K562 treated with DMSO at 1 percent for 48 hours (cell line): ENCODE data around the gene CABP1. TPM values are rescaled to one million over a fixed set of nuclear protein-coding genes. Genes with fewer than 3 reads are reported as not detected.

Experiments used
- total RNA-seq: library from RNA; unstranded; fragments of 300-600 nt; gene quantifications from 2 replicates; pipeline ENCODE4 v1.2.3, GENCODE V29; 2022; ENCODE audit warnings: low replicate concordance; ENCODE audit errors: extremely low read depth

The CABP1 gene
- not detected in 2 replicates for total RNA-seq

DNA sequence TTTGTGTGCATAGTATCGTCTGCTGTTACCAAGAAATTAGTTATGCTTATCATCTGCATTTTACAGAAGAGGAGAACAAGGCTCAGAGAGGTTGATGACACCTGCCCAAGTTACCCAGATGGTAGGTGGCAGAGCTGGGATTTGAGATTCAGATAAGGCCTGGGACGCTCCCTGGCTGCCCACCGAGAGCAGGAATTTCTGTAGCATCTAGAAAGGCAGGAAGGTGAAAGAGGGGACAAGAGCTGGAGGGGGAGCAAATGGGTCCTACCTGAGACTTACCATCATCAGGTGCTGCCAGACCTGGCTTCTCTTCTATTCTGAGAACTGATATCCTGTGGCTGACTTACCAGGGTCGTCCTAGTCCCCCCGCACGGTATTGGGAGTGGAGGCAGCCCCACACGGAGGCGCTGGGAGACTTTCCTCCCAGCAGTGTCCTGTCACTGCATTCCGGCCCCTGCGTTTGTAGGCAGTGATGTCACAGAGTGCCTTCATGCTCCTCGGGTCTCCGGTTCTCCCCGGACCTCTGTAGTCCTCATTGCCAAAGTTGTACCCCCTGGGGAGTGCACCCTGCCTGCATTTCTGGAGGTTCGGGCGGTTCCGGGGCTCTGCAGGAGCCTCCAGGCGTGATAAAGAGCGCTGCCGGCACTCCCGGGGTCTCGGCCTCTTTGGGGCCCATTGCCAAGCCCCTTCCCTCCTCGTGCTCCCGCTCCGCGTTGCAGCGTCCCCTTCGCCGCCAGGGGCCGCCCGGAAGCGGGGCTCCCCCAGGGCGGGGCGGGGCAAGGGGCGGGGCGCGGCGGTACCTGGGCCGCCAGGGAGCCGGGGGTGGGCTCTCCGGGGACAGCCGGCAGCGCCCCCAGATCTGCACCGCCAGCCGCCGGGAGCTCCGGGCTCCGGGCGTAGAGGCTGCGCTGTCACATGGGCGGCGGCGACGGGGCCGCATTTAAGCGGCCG lies at the start of gene CABP1:
TSS of gene CABP1 (plus strand) at position 856 of the 951 bp plus-strand sequence. CDS start at position 916, 60 bp downstream.

DNA sequence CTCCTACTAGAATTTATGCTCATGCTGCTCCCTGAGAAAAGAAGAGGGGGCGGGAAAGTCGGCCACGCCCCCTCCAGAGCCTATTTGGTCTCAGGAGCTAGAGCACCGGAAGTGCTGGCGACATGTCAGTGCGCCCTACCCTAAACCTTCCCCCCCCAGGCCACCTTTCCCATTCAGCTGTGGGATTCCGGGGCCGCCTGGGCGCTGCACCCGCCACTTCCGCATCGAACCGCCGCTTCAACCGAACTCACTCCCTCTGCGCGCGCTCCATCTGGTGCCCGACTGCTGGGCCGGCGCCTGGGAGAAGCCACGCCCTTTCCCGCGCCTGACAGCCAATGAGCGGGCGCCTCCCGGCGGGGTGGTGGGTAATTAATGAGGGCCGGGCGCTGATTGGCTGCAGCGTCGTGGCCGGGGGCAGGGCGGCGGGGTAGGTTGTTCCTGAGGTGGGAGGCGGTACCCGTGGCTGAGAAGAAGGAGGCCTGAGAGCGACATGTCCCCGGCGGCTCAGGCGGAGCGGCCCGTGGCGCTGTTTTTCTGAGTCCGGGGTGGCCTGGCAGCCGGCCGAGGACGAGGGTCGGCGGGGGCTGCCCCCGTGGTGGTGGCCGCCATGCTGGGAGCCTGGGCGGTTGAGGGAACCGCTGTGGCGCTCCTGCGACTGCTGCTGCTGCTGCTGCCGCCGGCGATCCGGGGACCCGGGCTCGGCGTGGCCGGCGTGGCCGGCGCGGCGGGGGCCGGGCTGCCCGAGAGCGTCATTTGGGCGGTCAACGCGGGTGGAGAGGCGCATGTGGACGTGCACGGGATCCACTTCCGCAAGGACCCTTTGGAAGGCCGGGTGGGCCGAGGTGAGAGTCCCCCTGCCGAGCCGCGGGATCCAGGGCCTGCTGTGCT lies 46.5 kb downstream of the CABP1 start, which contains the start of gene MLEC:
TSS of gene MLEC (plus strand) at position 460 of the 888 bp plus-strand sequence. CDS start at position 608, 148 bp downstream.

DNA sequence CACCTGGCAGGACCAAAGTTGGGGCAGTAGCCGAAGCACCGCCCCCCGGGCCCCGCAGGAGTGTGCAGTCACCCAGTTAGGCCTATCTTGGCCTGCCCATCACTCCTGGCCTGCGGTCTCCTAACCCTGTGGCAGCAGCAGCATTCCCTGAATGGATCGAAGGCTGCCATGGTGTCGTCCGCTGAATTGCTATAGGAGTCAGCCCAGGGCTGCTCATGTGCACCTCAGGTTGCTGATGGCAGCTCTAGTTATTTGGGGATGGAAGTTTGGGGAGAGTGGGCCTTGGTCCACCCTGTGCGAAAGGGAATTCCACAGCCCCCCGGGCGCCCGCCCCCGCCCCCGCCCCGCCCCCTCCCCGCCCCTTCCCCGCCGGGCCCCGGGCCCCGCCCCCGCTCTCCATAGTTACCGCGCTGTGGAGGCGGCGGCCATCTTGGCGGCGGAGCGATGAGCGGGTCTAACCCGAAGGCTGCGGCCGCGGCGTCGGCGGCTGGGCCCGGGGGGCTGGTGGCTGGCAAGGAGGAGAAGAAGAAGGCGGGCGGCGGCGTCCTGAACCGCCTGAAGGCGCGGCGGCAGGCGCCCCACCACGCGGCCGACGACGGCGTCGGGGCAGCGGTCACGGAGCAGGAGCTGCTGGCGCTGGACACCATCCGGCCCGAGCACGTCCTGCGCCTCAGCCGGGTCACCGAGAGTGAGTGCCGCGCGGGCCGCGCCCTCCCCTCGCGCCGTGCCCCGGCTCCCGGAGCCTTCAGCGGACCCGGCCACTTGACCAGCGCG lies 69.8 kb downstream of the CABP1 start, which contains the start of gene UNC119B:
TSS of gene UNC119B (plus strand) at position 428 of the 774 bp plus-strand sequence. CDS start at position 445, 17 bp downstream.

Other genes starting within 250 kb of the CABP1 start
- gene COX6A1, start 202.5 kb upstream of the CABP1 start, total RNA-seq: not detected in 2 replicates
- not detected in 2 replicates for gene TRIAP1, start 194.2 kb upstream of the CABP1 start, total RNA-seq
- not detected in 2 replicates for gene GATC, start 194.2 kb upstream of the CABP1 start, total RNA-seq
- not detected in 2 replicates for gene SRSF9, start 170.9 kb upstream of the CABP1 start, total RNA-seq
- gene DYNLL1, start 144.5 kb upstream of the CABP1 start, total RNA-seq: not detected in 2 replicates
- gene COQ5, start 111.5 kb upstream of the CABP1 start, total RNA-seq: not detected in 2 replicates
- not detected in 2 replicates for gene RNF10, start 106.3 kb upstream of the CABP1 start, total RNA-seq
- gene POP5, start 59.2 kb upstream of the CABP1 start, total RNA-seq: not detected in 2 replicates
- 105 TPM in 1 of 2 replicates, not detected in the other for gene MLEC, start 46.5 kb downstream of the CABP1 start, total RNA-seq
- gene UNC119B, start 69.8 kb downstream of the CABP1 start, total RNA-seq: not detected in 2 replicates
- gene ACADS, start 85.2 kb downstream of the CABP1 start, total RNA-seq: not detected in 2 replicates